Natural killer cell (primary cell): ENCODE data around the gene NF1. TPM values are rescaled to one million over a fixed set of nuclear protein-coding genes. Genes with fewer than 3 reads are reported as not detected.

Experiments
- ATAC-seq, 3 donors: fragments of 150-1000 bp in 2 of 3; fragments of 200-7000 bp in 1 of 3; cut with Tn5 transposase; 1 replicate in 1 of 3; 2 replicates in 2 of 3; pipeline ENCODE4 v1.10.0; 2021; ENCODE audit warnings: mild to moderate bottlenecking in 2 of 3, moderate library complexity in 2 of 3
- DNase-seq, 2 donors: peaks; one replicate each; pipeline versions ENCODE4 v3.0.0 to v3.0.0-alpha.2; 2013 to 2021; ENCODE audit warnings: mixed read lengths in 1 of 2
- H3K27ac ChIP-seq: one replicate; pipeline ENCODE4 v1.5.1; 2013; ENCODE audit warnings: mild to moderate bottlenecking, low read length
- H3K27me3 ChIP-seq: one replicate; pipeline ENCODE4 v1.6.1; 2013; ENCODE audit warnings: low read length; ENCODE audit not compliant: control insufficient read depth, insufficient read depth
- H3K36me3 ChIP-seq: one replicate; pipeline ENCODE4 v1.6.1; 2013; ENCODE audit warnings: low read length; ENCODE audit not compliant: control insufficient read depth, insufficient read depth
- H3K4me1 ChIP-seq: one replicate; pipeline ENCODE4 v1.6.1; 2013; ENCODE audit warnings: low read length; ENCODE audit not compliant: control insufficient read depth, insufficient read depth
- H3K4me3 ChIP-seq: one replicate; pipeline ENCODE4 v1.5.1; 2013; ENCODE audit warnings: low read length
- H3K9me3 ChIP-seq: one replicate; pipeline ENCODE4 v1.6.1; 2013; ENCODE audit warnings: low read length; ENCODE audit not compliant: control insufficient read depth, insufficient read depth
- H3K27ac Mint-ChIP-seq, 2 donors: one replicate each; pipeline ENCODE4 v1.8.0; 2022; ENCODE audit warnings: mild to moderate bottlenecking in 2 of 2, mixed read lengths in 2 of 2, moderate library complexity in 1 of 2
- H3K27me3 Mint-ChIP-seq, 2 donors: one replicate each; pipeline ENCODE4 v1.8.0; 2022; ENCODE audit warnings: low read depth in 2 of 2, mixed read lengths in 2 of 2
- H3K36me3 Mint-ChIP-seq: one replicate; pipeline ENCODE4 v1.8.0; 2022; ENCODE audit warnings: mixed read lengths
- H3K4me1 Mint-ChIP-seq, 2 donors: one replicate each; pipeline ENCODE4 v1.8.0; 2022; ENCODE audit warnings: mixed read lengths in 2 of 2
- H3K4me3 Mint-ChIP-seq: one replicate; pipeline ENCODE4 v1.8.0; 2022; ENCODE audit warnings: mild to moderate bottlenecking, moderate library complexity, mixed read lengths
- H3K9me3 Mint-ChIP-seq, 2 donors: one replicate each; pipeline ENCODE4 v1.8.0; 2022; ENCODE audit warnings: mixed read lengths in 2 of 2
- CTCF ChIP-seq: fragments of 200-600 bp; IDR thresholded peaks from one replicate; pipeline ENCODE4 v1.8.0; 2022; ENCODE audit warnings: antibody characterized with exemption
- WGBS: methylation state at CpG from one replicate; pipeline ENCODE4 v1.1.7; 2013; ENCODE audit warnings: missing lambda C conversion rate; ENCODE audit not compliant: insufficient coverage; 5-methylcytosine and 5-hydroxymethylcytosine counted together
- intact Hi-C: fragments of 100-400 bp; cut with micrococcal nuclease; formaldehyde crosslinking; loops from one replicate; pipeline ENCODE4 v1.14.2; 2022
- total RNA-seq, 4 donors: library from RNA; stranded (reverse); fragments of 120-200 nt in 1 of 4; gene quantifications; one replicate each; pipeline versions ENCODE4 v1.2.3 to v1.2.4, GENCODE V29; 2013 to 2022

The NF1 gene
- total RNA-seq, 3 donors from 2014 or later (not counting 1 experiment from before 2014, with no cell fraction given), result 30.3 to 40.7 (median 38.8) TPM

GRCh38 chr17:31272803-31273202, 178.0 kb downstream of the NF1 start:
- no peaks in the 10 kb centered on the region for H3K27me3 Mint-ChIP-seq
- peaks cover 18% of the 10 kb centered on the region for H3K36me3 ChIP-seq
- H3K4me1 ChIP-seq, result no peaks in the 10 kb centered on the region
- no peaks in the 10 kb centered on the region for H3K9me3 ChIP-seq
- TF ChIP-seq CTCF, result no peak
- DNase-seq, result no peak
- no peaks in the 10 kb centered on the region for H3K9me3 Mint-ChIP-seq
- no peak overlapping the region for H3K4me3 ChIP-seq
- no peak overlapping the region for H3K27ac ChIP-seq
- intact Hi-C loops, result no loop called here
- H3K4me1 Mint-ChIP-seq, result peaks cover 0 to 5% of the 10 kb centered on the region in 2 donors
- no peaks in the 10 kb centered on the region for H3K27me3 ChIP-seq
- ATAC-seq, result no peak
- peaks cover 6% of the 10 kb centered on the region for H3K36me3 Mint-ChIP-seq
- no peak overlapping the region for H3K27ac Mint-ChIP-seq
- no peak overlapping the region for H3K4me3 Mint-ChIP-seq

- ATAC-seq, result no peak
- H3K27ac Mint-ChIP-seq, result no peak overlapping the region
- Histone ChIP-seq H3K27me3 (no peaks in the 10 kb centered on the region), H3K27ac (no peak overlapping the region), H3K36me3 (peaks cover 18% of the 10 kb centered on the region), H3K9me3 (no peaks in the 10 kb centered on the region), H3K4me3 (no peak overlapping the region), H3K4me1 (no peaks in the 10 kb centered on the region)
- peaks cover 0 to 5% of the 10 kb centered on the region in 2 donors for H3K4me1 Mint-ChIP-seq
- no peak overlapping the region for H3K4me3 Mint-ChIP-seq
- peaks cover 6% of the 10 kb centered on the region for H3K36me3 Mint-ChIP-seq
- no peaks in the 10 kb centered on the region for H3K27me3 Mint-ChIP-seq
- intact Hi-C loops, result no loop called here
- no CpG with 5 or more reads among the region's 1 CpG for WGBS
- no peaks in the 10 kb centered on the region for H3K9me3 Mint-ChIP-seq
- no peak for TF ChIP-seq CTCF
- no peak for DNase-seq
Measured at GRCh38 chr17:31273516-31273915, 178.7 kb downstream of the NF1 start.

- no peaks in the 10 kb centered on the region for H3K9me3 Mint-ChIP-seq
- H3K4me1 Mint-ChIP-seq, result peaks cover 0 to 5% of the 10 kb centered on the region in 2 donors
- Histone ChIP-seq H3K9me3 (no peaks in the 10 kb centered on the region), H3K4me3 (no peak overlapping the region), H3K27ac (no peak overlapping the region), H3K36me3 (peaks cover 14% of the 10 kb centered on the region), H3K27me3 (no peaks in the 10 kb centered on the region), H3K4me1 (no peaks in the 10 kb centered on the region)
- TF ChIP-seq CTCF, result no peak
- H3K36me3 Mint-ChIP-seq, result peaks cover 1% of the 10 kb centered on the region
- H3K27me3 Mint-ChIP-seq, result no peaks in the 10 kb centered on the region
- DNase-seq (no peak), ATAC-seq (no peak)
- no peak overlapping the region for H3K4me3 Mint-ChIP-seq
- intact Hi-C loops, result no loop called here
- no peak overlapping the region for H3K27ac Mint-ChIP-seq
- 100% methylated on average over 2 of the region's 2 CpGs for WGBS
Measured at GRCh38 chr17:31274252-31274651, 179.5 kb downstream of the NF1 start.

GRCh38 chr17:31275116-31275515, 180.3 kb downstream of the NF1 start:
- no peaks in the 10 kb centered on the region for H3K9me3 ChIP-seq
- no peaks in the 10 kb centered on the region for H3K27me3 Mint-ChIP-seq
- H3K27me3 ChIP-seq, result no peaks in the 10 kb centered on the region
- no peak for ATAC-seq
- H3K4me1 Mint-ChIP-seq, result peaks cover 0 to 5% of the 10 kb centered on the region in 2 donors
- H3K36me3 Mint-ChIP-seq, result no peaks in the 10 kb centered on the region
- no peak overlapping the region for H3K27ac ChIP-seq
- DNase-seq, result no peak
- H3K36me3 ChIP-seq, result peaks cover 10% of the 10 kb centered on the region
- WGBS, result no CpG with 5 or more reads among the region's 1 CpG
- no peaks in the 10 kb centered on the region for H3K4me1 ChIP-seq
- no peak for TF ChIP-seq CTCF
- no peak overlapping the region for H3K4me3 Mint-ChIP-seq
- no peaks in the 10 kb centered on the region for H3K9me3 Mint-ChIP-seq
- H3K4me3 ChIP-seq, result no peak overlapping the region
- intact Hi-C loops, result no loop called here
- no peak overlapping the region for H3K27ac Mint-ChIP-seq
